ENCODE measurements around the gene BMP3.
A peak's percentile ranks its signal among the peaks of the same experiment; 100 is the strongest.
"Not testable (repeated sequence)": the region's sequence is repeated elsewhere in the genome, so short reads cannot be mapped to it uniquely, and the experiment has no call there.

BMP3 gene, protein sequence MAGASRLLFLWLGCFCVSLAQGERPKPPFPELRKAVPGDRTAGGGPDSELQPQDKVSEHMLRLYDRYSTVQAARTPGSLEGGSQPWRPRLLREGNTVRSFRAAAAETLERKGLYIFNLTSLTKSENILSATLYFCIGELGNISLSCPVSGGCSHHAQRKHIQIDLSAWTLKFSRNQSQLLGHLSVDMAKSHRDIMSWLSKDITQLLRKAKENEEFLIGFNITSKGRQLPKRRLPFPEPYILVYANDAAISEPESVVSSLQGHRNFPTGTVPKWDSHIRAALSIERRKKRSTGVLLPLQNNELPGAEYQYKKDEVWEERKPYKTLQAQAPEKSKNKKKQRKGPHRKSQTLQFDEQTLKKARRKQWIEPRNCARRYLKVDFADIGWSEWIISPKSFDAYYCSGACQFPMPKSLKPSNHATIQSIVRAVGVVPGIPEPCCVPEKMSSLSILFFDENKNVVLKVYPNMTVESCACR

GRCh38 chr4:81030061-81030980 lies at the start of gene BMP3:
TSS of gene BMP3 (plus strand) at chr4:81030708. CDS start at chr4:81031285, 577 bp downstream.
- no peak for DNase-seq

DNA sequence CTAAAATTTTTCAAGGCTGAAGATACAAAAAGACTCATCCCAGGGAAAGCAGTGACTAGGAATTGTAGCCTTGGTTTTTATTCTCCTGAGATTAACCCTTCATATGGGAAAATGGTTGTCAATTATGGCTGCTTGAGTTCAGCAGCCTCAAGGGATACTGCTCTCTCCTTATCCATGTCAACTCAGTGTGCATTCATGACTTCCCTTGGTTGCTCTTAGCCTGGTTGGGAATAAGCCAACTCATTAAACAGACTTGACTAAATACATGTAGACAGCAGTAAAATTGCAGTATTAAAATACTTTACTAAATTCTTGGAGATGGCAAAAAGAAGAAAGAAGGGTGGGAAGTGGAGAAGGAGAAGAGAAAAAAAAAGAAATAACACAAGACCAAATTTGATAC lies 44.5 kb upstream of the BMP3 start:
- DNase-seq, result no peak

DNA sequence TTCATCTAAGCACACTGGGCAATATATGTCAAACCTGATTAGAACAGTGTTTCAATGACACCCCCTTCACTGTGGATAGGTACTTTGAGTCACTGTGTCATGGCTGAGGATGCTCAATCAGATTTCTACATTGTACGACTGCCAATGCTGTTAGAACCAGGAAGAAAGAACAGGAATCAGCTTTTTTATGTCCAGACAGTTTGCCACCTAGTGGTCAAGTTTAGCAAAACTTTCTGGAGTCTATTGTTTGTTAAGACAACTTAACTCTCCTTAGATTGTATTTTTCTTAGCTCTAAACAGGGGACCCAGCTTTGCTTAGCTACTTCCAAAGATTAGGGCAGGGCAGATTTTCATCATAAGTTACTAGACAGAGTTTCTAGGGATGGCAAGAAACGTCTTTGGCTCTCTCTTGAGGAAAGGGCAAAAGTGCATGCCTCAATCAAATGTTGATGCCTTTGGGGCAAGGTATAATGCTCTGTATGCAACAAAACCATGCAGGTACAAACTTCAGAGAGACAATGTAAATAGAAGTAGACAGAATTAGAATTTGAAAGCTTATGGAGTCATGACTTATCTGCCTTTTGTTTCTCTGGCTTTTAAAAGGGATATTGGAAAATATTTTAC lies 40.5 kb upstream of the BMP3 start:
- DNase-seq, result peak; percentile 1

- DNase-seq, result no peak
Measured at GRCh38 chr4:80990851-80991250, 39.7 kb upstream of the BMP3 start.

DNA sequence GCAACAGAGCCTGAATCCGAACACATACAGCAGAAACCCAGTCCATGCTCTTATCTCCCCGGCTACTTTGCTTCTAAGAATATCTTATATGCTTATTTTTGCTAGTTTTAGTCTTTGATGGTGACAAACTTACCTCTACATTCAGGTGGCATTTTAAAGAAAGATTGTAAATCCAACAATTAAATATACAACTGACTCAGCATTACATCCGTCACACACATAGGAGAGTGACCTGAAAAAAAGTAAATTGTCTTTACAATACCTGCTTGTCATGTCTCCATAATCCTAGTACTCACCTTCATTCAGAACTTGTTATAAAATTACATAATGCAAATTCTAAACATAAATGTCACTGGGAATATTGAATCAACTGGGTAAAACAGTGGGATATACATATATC lies 30.6 kb upstream of the BMP3 start:
- no peak for DNase-seq

- no peak for DNase-seq
Measured at GRCh38 chr4:81003597-81004111, 26.9 kb upstream of the BMP3 start.

DNA sequence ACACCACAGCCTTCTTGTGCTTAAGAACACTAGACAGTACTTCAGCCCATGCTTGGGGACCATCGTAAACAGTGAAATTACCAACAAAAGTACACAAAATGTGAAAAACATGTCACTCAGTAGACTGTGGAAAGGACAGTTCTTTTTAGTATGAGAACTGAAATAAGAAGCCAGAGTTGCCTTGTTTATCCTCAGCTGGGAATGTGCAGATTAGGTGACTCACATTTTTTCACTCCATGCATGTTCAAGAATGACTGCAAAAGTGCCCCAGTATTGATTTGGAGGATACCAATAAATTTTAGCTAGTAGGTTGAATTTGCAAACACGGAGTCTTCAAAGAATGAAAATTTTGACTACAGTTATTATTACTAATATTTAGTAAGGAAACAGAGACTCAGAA lies 23.1 kb upstream of the BMP3 start:
- no peak for DNase-seq

DNA sequence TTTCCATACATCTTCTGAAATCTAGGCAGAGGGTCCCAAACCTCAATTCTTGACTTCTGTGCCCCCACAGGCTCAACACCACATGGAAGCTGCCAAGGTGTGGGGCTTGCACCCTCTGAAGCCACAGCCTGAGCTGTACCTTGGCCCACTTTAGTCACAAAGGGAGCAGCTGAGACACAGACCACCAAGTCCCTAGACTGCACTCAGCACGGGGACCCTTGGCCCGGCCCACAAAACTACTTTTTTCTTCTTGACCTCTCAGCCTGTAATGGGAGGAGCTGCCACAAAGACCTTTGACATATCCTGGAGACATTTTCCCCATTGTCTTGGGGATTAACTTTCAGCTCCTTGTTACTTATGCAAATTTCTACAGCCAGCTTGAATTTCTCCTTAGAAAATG lies 13.9 kb upstream of the BMP3 start:
- DNase-seq, result not testable (repeated sequence)

DNA sequence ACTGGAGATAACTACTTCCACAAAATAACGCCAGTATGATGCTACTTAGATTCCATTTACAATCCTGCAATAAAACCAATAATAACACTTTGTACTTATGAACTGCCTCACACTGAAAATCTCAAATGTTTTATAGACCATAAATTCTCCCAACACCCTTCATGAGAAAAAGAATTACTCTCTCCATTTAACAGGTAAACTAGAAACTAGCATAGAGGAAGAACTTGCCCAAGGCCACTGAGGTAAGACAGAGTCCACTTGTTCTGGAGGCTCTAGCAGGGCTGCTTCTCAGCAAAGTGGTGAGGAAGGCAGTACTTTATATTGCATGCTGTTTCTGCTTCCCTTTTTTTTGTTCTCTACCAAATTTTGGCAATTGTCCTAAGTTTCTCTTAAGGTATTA lies 11.5 kb upstream of the BMP3 start:
- DNase-seq, result no peak

- DNase-seq, result no peak
Measured at GRCh38 chr4:81021142-81021944, 9.2 kb upstream of the BMP3 start.

- DNase-seq, result no peak
Measured at GRCh38 chr4:81021981-81022380, 8.5 kb upstream of the BMP3 start.

DNA sequence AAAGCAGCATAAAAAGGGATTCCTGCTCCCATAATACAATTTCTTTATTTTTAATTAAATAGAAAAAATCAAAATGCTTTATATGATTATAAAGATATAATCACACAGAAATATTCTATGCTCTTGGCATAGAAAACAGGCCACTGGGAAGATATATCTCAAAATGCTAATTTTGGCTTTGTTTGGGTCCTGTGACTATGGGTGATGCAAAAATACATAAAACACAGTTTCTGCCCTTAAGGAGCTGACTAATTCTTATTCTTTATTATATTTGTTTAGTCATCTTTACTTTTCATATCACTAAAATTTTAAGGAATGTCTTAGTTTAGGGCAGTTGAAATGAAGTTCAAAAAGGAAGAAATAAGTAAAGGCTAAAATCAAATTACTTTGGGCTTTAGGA lies 7.0 kb upstream of the BMP3 start:
- DNase-seq, result no peak

- no peak for DNase-seq
Measured at GRCh38 chr4:81030981-81031791, 678 bp downstream of the BMP3 start.

DNA sequence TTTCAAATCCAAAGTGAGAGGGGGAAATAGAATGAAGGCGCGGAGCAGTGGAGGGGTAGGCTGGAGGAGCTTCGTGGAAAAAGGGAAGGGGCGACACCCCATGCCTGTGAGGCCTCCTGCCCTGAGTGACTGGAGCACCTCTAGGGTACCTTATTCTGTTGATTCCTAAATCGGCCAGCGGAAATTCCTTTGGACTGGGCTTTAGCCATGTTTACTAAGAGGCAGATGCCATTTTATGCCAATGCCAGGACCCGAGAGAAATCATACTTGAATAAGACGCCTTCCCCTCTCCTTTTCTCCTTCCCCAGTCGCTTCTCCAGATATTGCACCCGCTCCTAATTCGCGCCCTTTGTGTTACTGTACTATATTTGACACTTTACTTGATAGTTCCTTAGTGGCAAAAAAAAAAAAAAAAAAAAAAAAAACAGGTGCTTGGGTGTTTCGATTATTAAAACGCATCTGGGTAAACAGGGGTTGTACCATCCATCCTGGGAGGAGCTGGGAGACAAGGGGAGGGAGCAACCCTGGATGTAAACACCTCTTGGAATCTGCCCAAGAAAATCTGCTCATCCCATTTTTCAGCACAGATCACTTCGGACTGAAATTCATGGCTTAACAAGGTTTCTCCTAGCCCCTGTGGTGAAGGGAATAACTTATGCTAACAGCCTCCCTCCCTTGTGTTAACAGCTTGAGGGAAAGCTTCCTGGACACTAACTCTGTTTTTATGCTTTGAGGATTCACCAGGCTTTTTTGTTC lies 1.5 kb downstream of the BMP3 start:
- DNase-seq, result no peak

DNA sequence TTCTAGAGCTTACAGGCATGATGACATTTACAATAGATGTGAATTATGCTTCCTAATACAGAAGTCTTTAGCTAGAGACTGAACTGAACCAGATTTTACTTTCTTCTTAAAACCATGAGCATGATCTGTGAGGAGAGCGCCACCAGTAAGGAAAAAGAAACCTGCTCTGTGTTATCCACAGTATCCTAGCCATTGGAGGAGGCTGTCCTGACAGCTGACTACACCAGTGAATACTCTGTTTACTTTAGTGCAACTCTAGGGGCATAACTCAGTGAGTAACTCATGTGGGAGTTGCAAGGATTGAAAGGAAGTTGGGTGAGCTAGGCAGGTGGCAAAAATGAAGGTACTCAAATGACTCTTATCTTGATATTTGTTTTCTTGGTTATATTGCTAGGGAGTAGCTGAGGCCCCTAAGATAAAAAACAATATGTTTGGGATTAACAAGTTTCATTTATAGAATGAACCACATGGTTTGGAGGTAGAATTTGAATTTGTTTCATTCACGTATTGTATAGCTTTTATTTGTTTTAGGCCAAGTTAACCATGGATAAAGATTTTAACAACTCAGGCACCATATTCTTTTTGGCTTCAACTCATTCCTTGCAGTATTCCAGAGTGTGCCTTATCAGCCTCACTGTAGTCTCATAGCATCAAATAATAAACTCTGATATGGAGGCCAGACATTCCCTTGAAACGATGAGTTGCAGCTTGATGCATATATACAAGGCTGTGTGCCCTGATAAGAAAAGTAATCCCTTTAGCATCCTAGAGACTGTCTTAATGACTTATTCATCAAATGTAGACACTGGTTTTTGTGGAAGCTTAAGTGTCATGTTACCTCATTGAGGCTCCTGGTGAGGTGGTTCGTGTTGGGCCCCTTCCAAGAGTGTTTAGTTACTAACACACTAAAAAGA lies 2.5 kb downstream of the BMP3 start:
- DNase-seq, result no peak

- DNase-seq, result no peak
Measured at GRCh38 chr4:81038636-81039350, 8.3 kb downstream of the BMP3 start.

DNA sequence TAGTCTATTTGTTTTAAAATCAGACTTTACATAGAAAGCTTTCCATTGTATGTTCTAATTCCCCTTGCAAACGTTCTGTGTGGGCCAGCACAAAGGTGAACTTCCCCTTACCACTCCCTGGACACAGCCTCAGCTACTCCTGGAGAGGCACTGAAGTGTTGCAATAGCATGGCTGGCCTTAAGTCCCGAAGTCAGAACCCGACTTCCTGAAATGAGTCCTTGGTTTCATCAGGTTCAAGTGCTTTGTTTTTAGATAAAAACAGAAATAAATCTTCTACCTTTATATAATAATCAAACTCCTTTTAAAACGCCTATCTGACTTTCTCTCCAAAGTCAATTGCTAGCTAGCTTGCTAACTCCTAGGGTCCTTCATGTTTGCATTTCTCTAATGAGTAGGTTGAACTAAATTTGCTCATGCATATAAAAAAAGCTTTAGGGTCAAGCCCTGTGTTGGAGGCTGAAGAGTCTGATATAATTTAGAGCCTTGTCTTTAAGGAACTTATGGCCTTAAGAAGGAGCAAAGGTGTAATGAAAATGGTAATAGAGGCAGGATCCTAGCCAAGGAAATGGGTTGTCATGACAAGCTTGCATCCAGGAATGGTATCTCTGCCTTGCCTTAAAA lies 9.0 kb downstream of the BMP3 start:
- DNase-seq, result no peak

GRCh38 chr4:81040012-81040659 lies 9.6 kb downstream of the BMP3 start:
- no peak for DNase-seq
